Fibroblast of skin of left biceps (primary cell): Measurements from ENCODE around the gene CLDN11.

ENCODE experiments used
- DNase-seq, 2 experiments: peaks; one replicate each; pipeline ENCODE4 v3.0.0-alpha.2; 2013; ENCODE audit warnings: low read depth in 2 of 2

Gene CLDN11

GRCh38 chr3:170470063-170471016, 51.7 kb downstream of the CLDN11 start:
- DNase-seq, result peak; percentile 48 to 56

- no peak for DNase-seq
Observed at GRCh38 chr3:170471149-170471548, 52.5 kb downstream of the CLDN11 start.

- no peak for DNase-seq
Observed at GRCh38 chr3:170473358-170473757, 54.7 kb downstream of the CLDN11 start.

GRCh38 chr3:170475092-170475685, 56.5 kb downstream of the CLDN11 start:
- no peak for DNase-seq

- no peak for DNase-seq
Observed at GRCh38 chr3:170476291-170476690, 57.6 kb downstream of the CLDN11 start.

- no peak for DNase-seq
Observed at GRCh38 chr3:170477395-170477794, 58.7 kb downstream of the CLDN11 start.

GRCh38 chr3:170480111-170480510, 61.4 kb downstream of the CLDN11 start:
- DNase-seq, result no peak

- no peak for DNase-seq
Observed at GRCh38 chr3:170482199-170482598, 63.5 kb downstream of the CLDN11 start.

- DNase-seq, result no peak
Observed at GRCh38 chr3:170483485-170484262, 65.0 kb downstream of the CLDN11 start.
